ENCODE results near the gene COL1A1. TPM values are rescaled to one million over a fixed set of nuclear protein-coding genes. Genes with fewer than 3 reads are reported as not detected.

The COL1A1 gene
- total and polyA plus RNA-seq, 2 of the 13 experiments (the other 11 are each of a cell fraction or from before 2014, with no cell fraction given): 0.05 TPM; not detected in 1

DNA sequence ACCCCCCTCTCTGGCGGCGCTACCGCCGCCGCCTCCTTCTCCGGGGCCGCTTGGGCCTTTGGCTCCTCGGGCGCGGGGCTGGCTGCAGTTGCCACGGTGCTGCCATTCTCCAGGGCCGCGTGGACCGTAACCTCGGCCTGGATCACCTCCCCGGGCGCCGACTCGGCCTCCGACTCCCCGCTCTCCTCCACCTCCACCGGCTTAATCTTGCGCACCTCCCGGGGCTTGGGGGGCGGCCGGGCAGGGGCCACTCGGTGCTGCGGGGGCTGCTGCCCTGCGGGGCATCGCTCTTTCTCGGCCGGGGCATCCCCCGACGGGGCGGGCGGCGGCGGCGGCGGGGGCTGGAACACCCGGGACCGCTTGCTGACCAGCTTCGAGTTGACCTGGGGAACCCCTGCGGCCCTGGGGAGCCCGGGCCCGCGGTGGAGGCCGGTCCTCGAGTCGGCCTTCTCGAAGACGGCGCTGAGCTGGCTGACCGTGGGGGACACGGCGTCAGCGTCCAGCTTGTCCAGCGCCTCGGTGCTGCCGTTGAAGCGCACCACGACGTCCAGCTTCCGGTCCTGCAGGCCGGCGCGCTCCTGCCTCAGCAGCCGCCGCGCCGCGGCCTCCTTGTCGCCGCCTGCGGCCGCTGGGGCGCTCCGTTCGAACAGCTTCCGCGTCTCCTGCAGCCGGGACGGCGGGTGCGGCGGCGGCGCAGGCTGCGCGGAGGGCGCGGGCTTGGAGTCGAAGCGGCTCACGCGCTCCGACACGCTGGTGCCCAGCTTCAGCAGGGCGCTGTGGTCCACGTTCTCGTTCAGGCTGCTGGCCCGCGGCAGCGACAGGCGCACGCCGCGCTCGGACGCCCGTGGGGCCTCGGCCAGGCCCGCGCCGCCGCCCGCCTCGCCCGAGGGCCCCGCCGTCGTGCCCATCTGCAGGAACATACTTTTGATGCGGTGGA lies 51.7 kb downstream of the COL1A1 start (continued):
- TF ChIP-seq, protein P1, sequence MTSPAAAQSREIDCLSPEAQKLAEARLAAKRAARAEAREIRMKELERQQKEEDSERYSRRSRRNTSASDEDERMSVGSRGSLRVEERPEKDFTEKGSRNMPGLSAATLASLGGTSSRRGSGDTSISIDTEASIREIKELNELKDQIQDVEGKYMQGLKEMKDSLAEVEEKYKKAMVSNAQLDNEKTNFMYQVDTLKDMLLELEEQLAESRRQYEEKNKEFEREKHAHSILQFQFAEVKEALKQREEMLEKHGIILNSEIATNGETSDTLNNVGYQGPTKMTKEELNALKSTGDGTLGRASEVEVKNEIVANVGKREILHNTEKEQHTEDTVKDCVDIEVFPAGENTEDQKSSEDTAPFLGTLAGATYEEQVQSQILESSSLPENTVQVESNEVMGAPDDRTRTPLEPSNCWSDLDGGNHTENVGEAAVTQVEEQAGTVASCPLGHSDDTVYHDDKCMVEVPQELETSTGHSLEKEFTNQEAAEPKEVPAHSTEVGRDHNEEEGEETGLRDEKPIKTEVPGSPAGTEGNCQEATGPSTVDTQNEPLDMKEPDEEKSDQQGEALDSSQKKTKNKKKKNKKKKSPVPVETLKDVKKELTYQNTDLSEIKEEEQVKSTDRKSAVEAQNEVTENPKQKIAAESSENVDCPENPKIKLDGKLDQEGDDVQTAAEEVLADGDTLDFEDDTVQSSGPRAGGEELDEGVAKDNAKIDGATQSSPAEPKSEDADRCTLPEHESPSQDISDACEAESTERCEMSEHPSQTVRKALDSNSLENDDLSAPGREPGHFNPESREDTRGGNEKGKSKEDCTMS (CRISPR knock-in tag; conservative IDR thresholded peaks at IDR 0.05): no peak
- TF ChIP-seq ZNF572 (CRISPR knock-in tag; IDR thresholded peaks at IDR 0.05) (no peak), FOSL1 (CRISPR knock-in tag; IDR thresholded peaks at IDR 0.05; ENCODE audit: borderline replicate concordance) (no peak), MAFF (IDR thresholded peaks at IDR 0.05; ENCODE audit: low read depth, low read length) (no peak), MED1 (CRISPR knock-in tag; IDR thresholded peaks at IDR 0.05) (peak; percentile 56), ZNF660 (CRISPR knock-in tag; IDR thresholded peaks at IDR 0.05; ENCODE audit: borderline replicate concordance, low read depth) (no peak), ZNF329 (CRISPR knock-in tag; IDR thresholded peaks at IDR 0.05; ENCODE audit: low read depth) (peak; percentile 90; the same call in 1 of the 2 replicates), ONECUT2 (CRISPR knock-in tag; IDR thresholded peaks at IDR 0.05) (no peak), GFI1 (CRISPR knock-in tag; IDR thresholded peaks at IDR 0.05; ENCODE audit: borderline replicate concordance) (no peak), ZNF619 (CRISPR knock-in tag; IDR thresholded peaks at IDR 0.05) (no peak)
- TF ChIP-seq, protein P2, sequence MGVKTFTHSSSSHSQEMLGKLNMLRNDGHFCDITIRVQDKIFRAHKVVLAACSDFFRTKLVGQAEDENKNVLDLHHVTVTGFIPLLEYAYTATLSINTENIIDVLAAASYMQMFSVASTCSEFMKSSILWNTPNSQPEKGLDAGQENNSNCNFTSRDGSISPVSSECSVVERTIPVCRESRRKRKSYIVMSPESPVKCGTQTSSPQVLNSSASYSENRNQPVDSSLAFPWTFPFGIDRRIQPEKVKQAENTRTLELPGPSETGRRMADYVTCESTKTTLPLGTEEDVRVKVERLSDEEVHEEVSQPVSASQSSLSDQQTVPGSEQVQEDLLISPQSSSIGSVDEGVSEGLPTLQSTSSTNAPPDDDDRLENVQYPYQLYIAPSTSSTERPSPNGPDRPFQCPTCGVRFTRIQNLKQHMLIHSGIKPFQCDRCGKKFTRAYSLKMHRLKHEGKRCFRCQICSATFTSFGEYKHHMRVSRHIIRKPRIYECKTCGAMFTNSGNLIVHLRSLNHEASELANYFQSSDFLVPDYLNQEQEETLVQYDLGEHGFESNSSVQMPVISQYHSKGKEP (CRISPR knock-in tag; IDR thresholded peaks at IDR 0.05): no peak
- TF ChIP-seq, protein P3, sequence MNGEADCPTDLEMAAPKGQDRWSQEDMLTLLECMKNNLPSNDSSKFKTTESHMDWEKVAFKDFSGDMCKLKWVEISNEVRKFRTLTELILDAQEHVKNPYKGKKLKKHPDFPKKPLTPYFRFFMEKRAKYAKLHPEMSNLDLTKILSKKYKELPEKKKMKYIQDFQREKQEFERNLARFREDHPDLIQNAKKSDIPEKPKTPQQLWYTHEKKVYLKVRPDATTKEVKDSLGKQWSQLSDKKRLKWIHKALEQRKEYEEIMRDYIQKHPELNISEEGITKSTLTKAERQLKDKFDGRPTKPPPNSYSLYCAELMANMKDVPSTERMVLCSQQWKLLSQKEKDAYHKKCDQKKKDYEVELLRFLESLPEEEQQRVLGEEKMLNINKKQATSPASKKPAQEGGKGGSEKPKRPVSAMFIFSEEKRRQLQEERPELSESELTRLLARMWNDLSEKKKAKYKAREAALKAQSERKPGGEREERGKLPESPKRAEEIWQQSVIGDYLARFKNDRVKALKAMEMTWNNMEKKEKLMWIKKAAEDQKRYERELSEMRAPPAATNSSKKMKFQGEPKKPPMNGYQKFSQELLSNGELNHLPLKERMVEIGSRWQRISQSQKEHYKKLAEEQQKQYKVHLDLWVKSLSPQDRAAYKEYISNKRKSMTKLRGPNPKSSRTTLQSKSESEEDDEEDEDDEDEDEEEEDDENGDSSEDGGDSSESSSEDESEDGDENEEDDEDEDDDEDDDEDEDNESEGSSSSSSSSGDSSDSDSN (CRISPR knock-in tag; IDR thresholded peaks at IDR 0.05): peak; percentile 99
- TF ChIP-seq, protein P4, sequence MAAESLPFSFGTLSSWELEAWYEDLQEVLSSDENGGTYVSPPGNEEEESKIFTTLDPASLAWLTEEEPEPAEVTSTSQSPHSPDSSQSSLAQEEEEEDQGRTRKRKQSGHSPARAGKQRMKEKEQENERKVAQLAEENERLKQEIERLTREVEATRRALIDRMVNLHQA (CRISPR knock-in tag; IDR thresholded peaks at IDR 0.05): no peak
- TF ChIP-seq, protein P5, sequence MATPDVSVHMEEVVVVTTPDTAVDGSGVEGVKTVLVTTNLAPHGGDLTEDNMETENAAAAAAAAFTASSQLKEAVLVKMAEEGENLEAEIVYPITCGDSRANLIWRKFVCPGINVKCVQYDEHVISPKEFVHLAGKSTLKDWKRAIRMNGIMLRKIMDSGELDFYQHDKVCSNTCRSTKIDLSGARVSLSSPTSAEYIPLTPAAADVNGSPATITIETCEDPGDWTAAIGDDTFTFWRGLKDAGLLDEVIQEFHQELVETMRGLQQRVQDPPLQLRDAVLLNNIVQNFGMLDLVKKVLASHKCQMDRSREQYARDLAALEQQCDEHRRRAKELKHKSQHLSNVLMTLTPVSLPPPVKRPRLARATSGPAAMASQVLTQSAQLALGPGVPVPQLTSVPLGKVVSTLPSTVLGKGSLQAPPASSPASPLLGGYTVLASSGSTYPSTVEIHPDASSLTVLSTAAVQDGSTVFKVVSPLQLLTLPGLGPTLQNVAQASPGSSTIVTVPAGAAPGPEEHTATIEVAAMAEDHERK (CRISPR knock-in tag; IDR thresholded peaks at IDR 0.05; ENCODE audit: low read depth): no peak
- TF ChIP-seq, protein P6, sequence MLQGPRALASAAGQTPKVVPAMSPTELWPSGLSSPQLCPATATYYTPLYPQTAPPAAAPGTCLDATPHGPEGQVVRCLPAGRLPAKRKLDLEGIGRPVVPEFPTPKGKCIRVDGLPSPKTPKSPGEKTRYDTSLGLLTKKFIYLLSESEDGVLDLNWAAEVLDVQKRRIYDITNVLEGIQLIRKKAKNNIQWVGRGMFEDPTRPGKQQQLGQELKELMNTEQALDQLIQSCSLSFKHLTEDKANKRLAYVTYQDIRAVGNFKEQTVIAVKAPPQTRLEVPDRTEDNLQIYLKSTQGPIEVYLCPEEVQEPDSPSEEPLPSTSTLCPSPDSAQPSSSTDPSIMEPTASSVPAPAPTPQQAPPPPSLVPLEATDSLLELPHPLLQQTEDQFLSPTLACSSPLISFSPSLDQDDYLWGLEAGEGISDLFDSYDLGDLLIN (CRISPR knock-in tag; IDR thresholded peaks at IDR 0.05; ENCODE audit: borderline replicate concordance): no peak
- TF ChIP-seq, protein P7, sequence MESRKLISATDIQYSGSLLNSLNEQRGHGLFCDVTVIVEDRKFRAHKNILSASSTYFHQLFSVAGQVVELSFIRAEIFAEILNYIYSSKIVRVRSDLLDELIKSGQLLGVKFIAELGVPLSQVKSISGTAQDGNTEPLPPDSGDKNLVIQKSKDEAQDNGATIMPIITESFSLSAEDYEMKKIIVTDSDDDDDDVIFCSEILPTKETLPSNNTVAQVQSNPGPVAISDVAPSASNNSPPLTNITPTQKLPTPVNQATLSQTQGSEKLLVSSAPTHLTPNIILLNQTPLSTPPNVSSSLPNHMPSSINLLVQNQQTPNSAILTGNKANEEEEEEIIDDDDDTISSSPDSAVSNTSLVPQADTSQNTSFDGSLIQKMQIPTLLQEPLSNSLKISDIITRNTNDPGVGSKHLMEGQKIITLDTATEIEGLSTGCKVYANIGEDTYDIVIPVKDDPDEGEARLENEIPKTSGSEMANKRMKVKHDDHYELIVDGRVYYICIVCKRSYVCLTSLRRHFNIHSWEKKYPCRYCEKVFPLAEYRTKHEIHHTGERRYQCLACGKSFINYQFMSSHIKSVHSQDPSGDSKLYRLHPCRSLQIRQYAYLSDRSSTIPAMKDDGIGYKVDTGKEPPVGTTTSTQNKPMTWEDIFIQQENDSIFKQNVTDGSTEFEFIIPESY (CRISPR knock-in tag; IDR thresholded peaks at IDR 0.05): no peak
